COR-L47 (cell line): ENCODE results near the gene DUSP14.
"Not testable (repeated sequence)": the region's sequence is repeated elsewhere in the genome, so short reads cannot be mapped to it uniquely, and the experiment has no call there.

ENCODE experiments used
- DNase-seq: peaks from one replicate; lab custom pipeline; 2025; lab: John Stamatoyannopoulos, UW

DUSP14 gene

GRCh38 chr17:37485938-37486570 lies 3.6 kb upstream of the DUSP14 start:
- DNase-seq = no peak

- peak; percentile 9 for DNase-seq
Measured at GRCh38 chr17:37488009-37488604, 1.6 kb upstream of the DUSP14 start.

- peak; percentile 46 for DNase-seq
Measured at GRCh38 chr17:37488607-37489196, 989 bp upstream of the DUSP14 start.

DNA sequence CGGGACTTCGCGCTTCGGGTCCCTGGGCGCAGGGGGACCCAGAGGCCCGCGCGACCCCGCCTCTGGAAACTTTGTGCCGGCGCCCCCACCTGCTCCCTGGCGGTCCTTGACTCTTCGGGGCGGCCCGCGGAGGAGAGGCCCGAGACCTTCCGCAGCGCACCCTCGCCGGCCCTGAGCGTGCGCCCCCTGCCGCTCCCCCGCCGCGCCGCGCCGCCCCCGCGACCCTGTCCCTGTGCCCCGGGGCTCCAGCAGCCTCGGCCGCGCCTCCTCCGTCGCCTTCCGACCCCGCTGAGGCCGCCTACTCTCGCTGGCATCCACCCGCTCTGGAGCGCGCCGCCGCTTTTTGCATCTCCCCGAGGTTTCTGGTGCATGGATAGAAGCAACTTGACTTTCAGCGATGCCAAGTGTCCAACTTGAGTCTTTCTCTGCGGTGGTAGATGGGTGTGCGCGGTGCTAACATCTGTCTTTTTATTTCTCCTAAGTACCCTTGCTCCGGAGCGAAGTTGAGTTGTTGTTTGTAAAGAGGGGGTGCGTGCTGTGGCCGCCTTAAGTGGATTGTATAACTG lies 414 bp downstream of the DUSP14 start:
- DNase-seq = peak; percentile 31

- DNase-seq = no peak
Measured at GRCh38 chr17:37490638-37491614, 1.2 kb downstream of the DUSP14 start.

- DNase-seq = no peak
Measured at GRCh38 chr17:37492167-37492566, 2.5 kb downstream of the DUSP14 start.

GRCh38 chr17:37493249-37494027 lies 3.7 kb downstream of the DUSP14 start:
- DNase-seq = no peak

DNA sequence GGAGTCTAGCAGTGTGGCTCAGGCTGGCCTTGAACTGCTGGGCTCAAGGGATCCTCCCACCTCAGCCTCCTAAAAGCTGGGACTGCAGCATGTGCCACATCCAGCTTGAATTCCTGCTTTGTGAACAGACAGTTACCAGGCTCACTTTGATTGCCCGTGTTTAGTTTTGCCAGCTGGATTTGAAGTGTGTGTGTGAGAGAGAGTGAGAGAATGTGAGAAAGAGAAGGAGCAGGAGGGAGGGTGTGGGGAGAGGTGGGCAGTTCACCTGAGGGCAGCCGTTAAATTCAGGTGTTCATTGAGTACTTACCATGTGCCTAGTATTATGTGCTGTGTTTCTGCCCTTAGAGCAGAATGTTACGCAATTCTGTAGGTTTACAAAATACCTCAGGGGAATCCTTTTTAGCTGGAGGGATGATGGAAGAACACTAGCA lies 4.7 kb downstream of the DUSP14 start:
- no peak for DNase-seq

DNA sequence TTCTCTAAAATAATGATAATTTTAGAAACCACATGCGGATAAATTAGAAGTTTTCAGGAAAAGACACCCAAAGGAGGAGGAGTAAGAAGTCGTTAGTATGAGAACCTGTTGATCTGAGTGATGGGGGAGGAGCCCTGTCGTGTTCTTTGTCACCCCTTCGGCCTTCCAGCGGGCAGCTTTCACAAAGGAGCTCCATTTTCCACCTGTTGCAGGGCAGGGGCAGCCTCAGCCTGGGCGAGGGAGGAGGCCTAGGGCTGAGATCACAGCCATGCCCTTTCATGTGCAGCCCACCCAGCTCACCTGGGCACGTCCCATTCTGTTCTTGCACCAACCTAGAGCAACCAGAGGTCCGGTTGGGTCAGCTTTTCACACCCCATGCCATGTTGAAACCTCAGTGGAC lies 5.3 kb downstream of the DUSP14 start:
- DNase-seq = no peak

DNA sequence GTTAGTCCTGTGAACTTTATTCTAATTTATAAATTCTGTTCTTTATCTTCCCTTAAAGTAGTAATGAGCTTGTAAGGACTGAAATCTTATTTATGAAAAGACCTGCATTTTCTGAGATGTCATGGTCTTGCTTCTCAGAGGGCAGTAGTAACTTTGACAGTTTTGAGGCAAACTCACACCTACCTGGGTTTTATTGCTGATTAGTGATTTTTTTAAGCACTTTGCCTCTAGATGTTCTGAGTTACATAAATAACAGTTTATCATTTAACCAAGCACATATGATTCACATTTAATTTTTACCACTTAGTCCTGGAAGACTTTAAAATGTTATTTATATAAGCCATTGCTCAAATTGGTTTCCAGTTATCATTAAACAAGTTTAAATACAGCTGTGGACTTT lies 10.7 kb downstream of the DUSP14 start:
- no peak for DNase-seq

- DNase-seq = no peak
Measured at GRCh38 chr17:37502009-37502936, 12.6 kb downstream of the DUSP14 start.

DNA sequence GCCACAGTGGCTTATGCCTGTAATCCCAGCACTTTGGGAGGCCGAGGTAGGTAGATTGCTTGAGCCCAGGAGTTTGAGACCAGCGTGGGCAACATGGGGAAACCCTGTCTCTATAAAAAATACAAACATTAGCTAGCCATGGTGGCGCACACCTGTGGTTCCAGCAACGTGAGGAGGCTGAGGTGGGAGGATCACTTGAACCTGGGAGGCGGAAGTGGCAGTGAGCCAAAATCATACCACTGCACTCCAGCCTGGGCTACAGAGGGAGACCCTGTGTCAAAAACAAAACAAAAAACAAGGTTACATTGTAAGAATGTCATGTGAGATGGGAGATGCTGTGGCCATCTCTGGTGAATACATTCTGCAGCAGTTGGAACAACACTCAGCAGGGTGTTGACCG lies 13.5 kb downstream of the DUSP14 start:
- DNase-seq = no peak

DNA sequence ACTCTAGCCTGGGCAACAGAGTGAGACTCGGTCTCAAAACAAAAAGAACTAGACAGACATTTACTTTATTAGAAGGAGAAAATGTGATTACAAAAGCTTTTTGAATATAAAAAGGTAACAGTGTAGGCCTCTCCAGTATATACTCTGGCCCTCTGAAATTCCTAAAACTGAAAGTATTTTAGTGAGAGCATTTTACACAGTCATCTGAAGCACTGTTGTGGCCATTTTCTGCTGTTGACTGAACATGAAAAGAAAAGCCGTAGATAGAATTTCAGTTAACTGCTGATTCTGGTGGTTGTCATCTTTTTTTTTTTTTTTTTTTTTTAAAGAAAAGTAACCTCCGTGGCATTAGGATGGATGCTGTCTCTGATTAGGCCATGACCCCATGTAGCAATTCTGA lies 15.6 kb downstream of the DUSP14 start:
- DNase-seq = no peak

DNA sequence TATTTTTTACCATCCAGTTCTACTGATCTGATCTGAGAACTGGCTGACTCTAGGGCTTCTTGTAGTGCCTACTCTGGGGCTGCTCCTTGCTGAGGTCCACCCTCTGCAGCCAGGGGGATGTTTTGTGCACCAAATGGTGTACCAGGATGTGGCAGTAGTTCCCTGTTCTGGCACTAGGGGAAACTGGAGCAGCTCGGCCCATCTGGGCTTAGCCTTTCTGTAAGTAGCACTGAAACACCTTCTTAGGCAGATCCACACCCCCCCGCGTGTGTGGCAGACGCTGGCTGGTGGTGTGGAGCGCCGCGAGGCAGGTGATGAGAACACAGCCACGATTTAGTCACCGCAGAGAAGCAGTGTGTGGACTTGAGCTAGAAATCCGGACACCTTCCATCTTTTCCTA lies 17.0 kb downstream of the DUSP14 start:
- DNase-seq = peak; percentile 22

DNA sequence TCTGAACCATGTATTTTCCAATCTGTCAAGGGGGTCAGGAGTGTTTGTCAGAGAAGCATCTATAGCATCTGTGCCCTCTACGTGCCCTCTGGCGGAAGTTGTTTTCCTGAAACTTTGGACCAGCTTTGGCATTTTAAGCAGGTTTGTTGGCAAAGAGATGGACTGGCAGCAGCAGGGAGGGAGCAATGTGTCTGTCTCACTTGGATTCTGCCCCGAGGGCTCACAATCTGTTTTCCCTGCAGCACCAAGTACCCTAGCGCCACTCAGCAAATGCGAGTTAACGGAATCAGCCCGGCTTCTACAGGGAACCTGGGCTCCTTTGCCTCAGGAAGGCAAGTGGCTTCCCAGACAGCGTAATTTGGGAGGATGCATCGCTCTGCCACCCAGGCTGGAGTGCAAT lies 17.4 kb downstream of the DUSP14 start:
- DNase-seq = no peak

- no peak for DNase-seq
Measured at GRCh38 chr17:37510056-37510455, 20.4 kb downstream of the DUSP14 start.

DNA sequence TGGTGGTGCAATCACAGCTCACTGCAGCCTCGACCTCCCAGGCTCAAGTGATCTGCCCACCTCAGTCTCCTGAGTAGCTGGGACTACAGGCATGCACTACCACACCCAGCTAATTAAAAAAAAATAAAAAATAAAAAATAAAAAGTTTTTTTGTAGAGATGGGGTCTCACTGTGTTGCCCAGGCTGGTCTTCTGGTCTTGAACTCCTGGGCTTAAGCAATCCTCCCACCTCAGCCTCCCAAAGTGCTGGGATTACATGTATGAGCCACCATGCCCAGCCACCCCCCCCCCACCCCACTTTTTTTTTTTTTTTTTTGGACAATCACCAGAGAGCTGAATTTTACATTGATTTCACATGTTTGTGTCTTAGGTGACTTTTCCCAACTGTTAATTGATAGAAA lies 22.0 kb downstream of the DUSP14 start:
- not testable (repeated sequence) for DNase-seq

GRCh38 chr17:37512442-37513068 lies 22.9 kb downstream of the DUSP14 start:
- DNase-seq = no peak

GRCh38 chr17:37513711-37514110 lies 24.0 kb downstream of the DUSP14 start:
- no peak for DNase-seq

GRCh38 chr17:37516127-37516571 lies 26.5 kb downstream of the DUSP14 start:
- DNase-seq = no peak
